HepG2 (cell line): ENCODE results near the gene UQCR10.

Experiments used
- HMG20B ChIP-seq: conservative IDR thresholded peaks from 2 replicates; pipeline ENCODE4 v1.6.1; 2016; ENCODE audit warnings: missing genetic modification reagents, missing compliant biosample characterization
- MAFG ChIP-seq: sonication (generic); formaldehyde crosslinking; IDR thresholded peaks from 2 replicates; pipeline ENCODE4 v1.5.1; 2020; ENCODE audit warnings: mild to moderate bottlenecking, missing genetic modification reagents
- MXD4 ChIP-seq: IDR thresholded peaks from 2 replicates; pipeline ENCODE4 v1.6.1; 2016; ENCODE audit warnings: mild to moderate bottlenecking, missing biosample characterization, missing genetic modification reagents
- STAG1 ChIP-seq: sonication (generic); formaldehyde crosslinking; IDR thresholded peaks from 2 replicates; pipeline ENCODE4 v1.4.0; 2020; ENCODE audit warnings: missing genetic modification reagents
- STAT5B ChIP-seq: sonication (generic); formaldehyde crosslinking; IDR thresholded peaks from 2 replicates; pipeline ENCODE4 v1.4.0; 2020; ENCODE audit warnings: missing genetic modification reagents
- TP53 ChIP-seq: sonication (generic); formaldehyde crosslinking; conservative IDR thresholded peaks from 2 replicates; pipeline ENCODE4 v1.4.0; 2020; ENCODE audit warnings: missing genetic modification reagents
- TF ChIP-seq, protein P1 (sequence below): conservative IDR thresholded peaks from 2 replicates; pipeline ENCODE4 v1.6.1; 2018; ENCODE audit warnings: missing genetic modification reagents

DNA sequence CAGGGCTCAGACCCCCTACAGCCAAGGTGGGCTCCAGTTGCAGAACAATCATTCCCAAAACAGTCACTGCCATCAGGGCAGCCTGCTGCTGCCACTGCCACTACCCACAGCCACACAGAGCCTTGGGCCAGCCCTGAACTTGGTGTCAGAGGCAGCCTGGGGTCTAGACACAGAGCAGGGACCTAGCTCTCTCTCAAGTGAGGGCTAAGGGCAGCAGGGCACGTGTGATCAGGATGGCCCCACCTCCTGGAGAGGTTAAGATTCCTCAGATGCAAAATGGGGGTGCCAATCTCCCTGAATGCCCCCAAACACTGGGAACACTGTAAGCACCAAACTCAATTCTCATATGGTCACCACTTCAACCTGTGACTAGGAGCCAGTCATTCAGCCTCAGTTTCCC is 31.8 kb upstream of the UQCR10 start:
- no peak for TF ChIP-seq STAT5B (CRISPR knock-in tag)
- TF ChIP-seq MXD4 (CRISPR knock-in tag): no peak
- no peak for TF ChIP-seq HMG20B (CRISPR knock-in tag)
- no peak for TF ChIP-seq STAG1 (CRISPR knock-in tag)
- TF ChIP-seq TP53 (CRISPR knock-in tag): no peak
- no peak for TF ChIP-seq MAFG (CRISPR knock-in tag)
- TF ChIP-seq, protein P1, sequence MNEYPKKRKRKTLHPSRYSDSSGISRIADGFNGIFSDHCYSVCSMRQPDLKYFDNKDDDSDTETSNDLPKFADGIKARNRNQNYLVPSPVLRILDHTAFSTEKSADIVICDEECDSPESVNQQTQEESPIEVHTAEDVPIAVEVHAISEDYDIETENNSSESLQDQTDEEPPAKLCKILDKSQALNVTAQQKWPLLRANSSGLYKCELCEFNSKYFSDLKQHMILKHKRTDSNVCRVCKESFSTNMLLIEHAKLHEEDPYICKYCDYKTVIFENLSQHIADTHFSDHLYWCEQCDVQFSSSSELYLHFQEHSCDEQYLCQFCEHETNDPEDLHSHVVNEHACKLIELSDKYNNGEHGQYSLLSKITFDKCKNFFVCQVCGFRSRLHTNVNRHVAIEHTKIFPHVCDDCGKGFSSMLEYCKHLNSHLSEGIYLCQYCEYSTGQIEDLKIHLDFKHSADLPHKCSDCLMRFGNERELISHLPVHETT (CRISPR knock-in tag): no peak
